Brain microvascular endothelial cell (primary cell): ENCODE data around the gene USP21.

Experiments used
- DNase-seq: peaks from one replicate; pipeline ENCODE4 v3.0.0-alpha.2; 2020
- H3K27ac ChIP-seq: fragments of 250-450 bp; sonication (Bioruptor Pico); 2 replicates; pipeline ENCODE4 v1.5.1; 2020; ENCODE audit warnings: mild to moderate bottlenecking, moderate library complexity
- H3K27me3 ChIP-seq: fragments of 250-450 bp; sonication (Bioruptor Pico); replicated peaks from 2 replicates; pipeline ENCODE4 v1.5.1; 2020; ENCODE audit warnings: mild to moderate bottlenecking
- H3K36me3 ChIP-seq: fragments of 250-450 bp; sonication (Bioruptor Pico); replicated peaks from 2 replicates; pipeline ENCODE4 v1.5.1; 2020; ENCODE audit warnings: mild to moderate bottlenecking
- H3K4me3 ChIP-seq: 2 replicates; pipeline ENCODE4 v1.5.1; 2011; ENCODE audit warnings: low read depth, mild to moderate bottlenecking, control low read depth, low read length, moderate library complexity
- in situ Hi-C: cut with HindIII; loops from 2 replicates; pipeline ENCODE4 v1.10.0; 2017; ENCODE audit warnings: low sequenced_read_pairs, low pct_ligation_motif_present
- TF ChIP-seq, protein P1 (sequence below): IDR thresholded peaks from 2 replicates; pipeline ENCODE4 v1.5.1; 2011; ENCODE audit warnings: low read depth, mild to moderate bottlenecking, moderate library complexity, low read length, control low read depth, inconsistent platforms; ENCODE audit errors: missing control alignments

Gene USP21

GRCh38 chr1:161122967-161123366 is 36.3 kb upstream of the USP21 start:
- TF ChIP-seq, protein P1, sequence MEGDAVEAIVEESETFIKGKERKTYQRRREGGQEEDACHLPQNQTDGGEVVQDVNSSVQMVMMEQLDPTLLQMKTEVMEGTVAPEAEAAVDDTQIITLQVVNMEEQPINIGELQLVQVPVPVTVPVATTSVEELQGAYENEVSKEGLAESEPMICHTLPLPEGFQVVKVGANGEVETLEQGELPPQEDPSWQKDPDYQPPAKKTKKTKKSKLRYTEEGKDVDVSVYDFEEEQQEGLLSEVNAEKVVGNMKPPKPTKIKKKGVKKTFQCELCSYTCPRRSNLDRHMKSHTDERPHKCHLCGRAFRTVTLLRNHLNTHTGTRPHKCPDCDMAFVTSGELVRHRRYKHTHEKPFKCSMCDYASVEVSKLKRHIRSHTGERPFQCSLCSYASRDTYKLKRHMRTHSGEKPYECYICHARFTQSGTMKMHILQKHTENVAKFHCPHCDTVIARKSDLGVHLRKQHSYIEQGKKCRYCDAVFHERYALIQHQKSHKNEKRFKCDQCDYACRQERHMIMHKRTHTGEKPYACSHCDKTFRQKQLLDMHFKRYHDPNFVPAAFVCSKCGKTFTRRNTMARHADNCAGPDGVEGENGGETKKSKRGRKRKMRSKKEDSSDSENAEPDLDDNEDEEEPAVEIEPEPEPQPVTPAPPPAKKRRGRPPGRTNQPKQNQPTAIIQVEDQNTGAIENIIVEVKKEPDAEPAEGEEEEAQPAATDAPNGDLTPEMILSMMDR = no peak
- H3K27me3 ChIP-seq = no peaks in the 10 kb centered on the region
- peaks cover 58% of the 10 kb centered on the region for H3K36me3 ChIP-seq
- H3K27ac ChIP-seq = no peak overlapping the region
- H3K4me3 ChIP-seq = no peak overlapping the region
- in situ Hi-C loops = no loop called here
- DNase-seq = no peak

- H3K27ac ChIP-seq = no peak overlapping the region
- H3K4me3 ChIP-seq = no peak overlapping the region
- in situ Hi-C loops = loop anchor here (25.0 kb wide), 1 partner anchor 90 kb away; the partner anchor contains the start of genes TSTD1 and USF1
- TF ChIP-seq, protein P1 = no peak
- H3K27me3 ChIP-seq = no peaks in the 10 kb centered on the region
- no peak for DNase-seq
- peaks cover 37% of the 10 kb centered on the region for H3K36me3 ChIP-seq
Measured at GRCh38 chr1:161127649-161128048, 31.7 kb upstream of the USP21 start.

DNA sequence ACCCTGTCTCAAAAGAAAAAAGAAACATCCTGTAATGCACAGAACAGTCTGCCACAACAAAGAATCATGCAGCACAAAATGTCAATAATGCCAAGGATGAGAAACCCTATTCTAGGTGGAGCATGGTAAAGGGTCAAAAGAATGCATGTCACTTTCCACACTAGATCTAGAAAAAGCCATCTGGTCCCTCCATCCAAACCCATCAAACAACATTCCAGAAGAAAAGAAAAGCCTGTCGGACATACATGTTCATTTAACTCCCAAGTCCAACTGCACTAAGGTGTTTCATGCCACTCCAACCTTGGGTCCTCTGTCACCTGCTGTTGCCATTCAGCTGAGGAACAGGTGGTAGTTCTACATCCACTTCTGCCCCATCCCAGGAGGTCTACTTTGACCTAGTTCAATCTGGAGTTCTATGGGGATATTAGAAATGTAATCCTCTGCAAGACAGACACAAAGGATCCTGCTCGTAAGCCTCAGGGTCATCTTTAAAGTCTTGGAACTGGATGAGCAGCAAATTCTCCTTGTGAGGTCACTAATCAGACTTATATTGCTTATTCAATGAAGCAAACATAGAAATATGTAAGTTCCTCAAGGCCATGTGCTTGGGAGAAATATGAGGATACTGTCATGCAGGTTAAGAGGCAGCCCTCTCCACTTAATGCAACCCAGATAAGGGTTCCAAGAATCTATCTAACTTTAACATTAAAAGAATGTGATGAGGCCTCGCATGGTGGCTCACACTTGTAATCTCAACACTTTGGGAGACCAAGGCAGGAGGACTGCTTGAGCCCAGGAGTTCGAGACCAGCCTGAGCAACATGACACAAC is 30.5 kb upstream of the USP21 start:
- DNase-seq = no peak
- no peak overlapping the region for H3K27ac ChIP-seq
- H3K27me3 ChIP-seq = no peaks in the 10 kb centered on the region
- in situ Hi-C loops = loop anchor here (25.0 kb wide), 1 partner anchor 92 kb away; the partner anchor contains the start of genes TSTD1 and USF1
- peaks cover 27% of the 10 kb centered on the region for H3K36me3 ChIP-seq
- no peak overlapping the region for H3K4me3 ChIP-seq
- TF ChIP-seq, protein P1 = no peak

DNA sequence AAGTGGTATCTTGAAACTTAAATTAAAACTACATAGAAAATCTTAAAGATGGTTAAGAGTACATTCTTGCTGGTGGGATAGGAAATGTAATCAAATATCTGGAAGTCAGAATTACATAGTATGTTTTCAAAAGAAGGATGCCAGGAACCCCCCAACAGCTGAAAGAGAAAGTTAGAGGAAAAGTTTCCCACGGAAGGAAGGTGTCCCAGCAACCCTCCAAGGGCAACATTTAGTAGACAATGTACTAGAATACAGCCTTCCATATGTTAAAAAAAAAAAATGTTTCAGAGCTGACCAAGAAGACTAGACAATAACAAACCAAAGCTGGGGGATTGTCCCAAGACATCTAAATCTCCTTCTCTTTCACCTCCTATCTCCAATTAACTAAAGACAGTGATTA is 29.0 kb upstream of the USP21 start:
- TF ChIP-seq, protein P1 = no peak
- Histone ChIP-seq H3K36me3 (peaks cover 21% of the 10 kb centered on the region), H3K27me3 (no peaks in the 10 kb centered on the region), H3K4me3 (no peak overlapping the region), H3K27ac (no peak overlapping the region)
- in situ Hi-C loops = loop anchor here (25.0 kb wide), 1 partner anchor 93 kb away; the partner anchor contains the start of genes TSTD1 and USF1
- DNase-seq = no peak

- Histone ChIP-seq H3K36me3 (peaks cover 11% of the 10 kb centered on the region), H3K4me3 (peak overlapping the region; percentile 92), H3K27me3 (no peaks in the 10 kb centered on the region), H3K27ac (peak overlapping the region; percentile 94)
- in situ Hi-C loops = loop anchor here (25.0 kb wide), 1 partner anchor 94 kb away; the partner anchor contains the start of genes TSTD1 and USF1
- TF ChIP-seq, protein P1 = no peak
- DNase-seq = no peak
Measured at GRCh38 chr1:161131523-161132409, 27.5 kb upstream of the USP21 start.
